GM12875 (cell line): ENCODE data around the gene SH3TC1.

ENCODE experiments used
- H3K4me3 ChIP-seq: one replicate; pipeline ENCODE4 v1.5.1; 2011; ENCODE audit warnings: low read depth, low read length, control low read depth
- TF ChIP-seq, protein P1 (sequence below): IDR thresholded peaks from 2 replicates; pipeline ENCODE4 v1.5.1; 2011; ENCODE audit warnings: low read depth, mild to moderate bottlenecking, control low read depth, inconsistent platforms, low read length, moderate library complexity, borderline replicate concordance; ENCODE audit not compliant: insufficient read depth

The SH3TC1 gene

DNA sequence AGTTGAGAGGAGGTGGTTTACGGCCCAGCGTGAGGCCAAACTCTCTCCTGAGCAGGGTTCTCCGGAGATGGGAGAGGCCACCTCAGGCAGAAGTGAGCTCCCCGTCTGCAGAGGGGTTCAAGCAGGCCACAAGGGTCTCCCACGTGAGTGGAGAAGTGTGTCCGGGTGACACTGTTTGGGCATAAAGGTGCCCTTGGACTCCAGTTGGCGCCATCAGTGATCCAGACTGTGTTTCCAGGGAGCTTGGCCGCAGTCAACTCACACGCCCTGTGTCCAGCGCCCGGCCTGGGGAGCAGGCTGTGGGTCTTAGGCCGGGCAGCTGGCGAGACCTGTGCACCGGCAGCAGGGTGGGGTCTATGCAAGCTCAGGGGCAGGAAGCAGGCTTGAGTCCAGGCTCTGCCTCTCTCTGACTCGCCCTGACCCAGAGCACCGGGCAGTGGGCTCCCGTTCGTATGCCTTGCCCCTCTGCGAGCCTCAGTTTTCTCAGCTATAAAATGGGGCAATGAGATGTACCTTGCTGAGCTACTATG, 45.9 kb downstream of the SH3TC1 start:
- no peak overlapping the region for H3K4me3 ChIP-seq
- TF ChIP-seq, protein P1, sequence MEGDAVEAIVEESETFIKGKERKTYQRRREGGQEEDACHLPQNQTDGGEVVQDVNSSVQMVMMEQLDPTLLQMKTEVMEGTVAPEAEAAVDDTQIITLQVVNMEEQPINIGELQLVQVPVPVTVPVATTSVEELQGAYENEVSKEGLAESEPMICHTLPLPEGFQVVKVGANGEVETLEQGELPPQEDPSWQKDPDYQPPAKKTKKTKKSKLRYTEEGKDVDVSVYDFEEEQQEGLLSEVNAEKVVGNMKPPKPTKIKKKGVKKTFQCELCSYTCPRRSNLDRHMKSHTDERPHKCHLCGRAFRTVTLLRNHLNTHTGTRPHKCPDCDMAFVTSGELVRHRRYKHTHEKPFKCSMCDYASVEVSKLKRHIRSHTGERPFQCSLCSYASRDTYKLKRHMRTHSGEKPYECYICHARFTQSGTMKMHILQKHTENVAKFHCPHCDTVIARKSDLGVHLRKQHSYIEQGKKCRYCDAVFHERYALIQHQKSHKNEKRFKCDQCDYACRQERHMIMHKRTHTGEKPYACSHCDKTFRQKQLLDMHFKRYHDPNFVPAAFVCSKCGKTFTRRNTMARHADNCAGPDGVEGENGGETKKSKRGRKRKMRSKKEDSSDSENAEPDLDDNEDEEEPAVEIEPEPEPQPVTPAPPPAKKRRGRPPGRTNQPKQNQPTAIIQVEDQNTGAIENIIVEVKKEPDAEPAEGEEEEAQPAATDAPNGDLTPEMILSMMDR = no peak

DNA sequence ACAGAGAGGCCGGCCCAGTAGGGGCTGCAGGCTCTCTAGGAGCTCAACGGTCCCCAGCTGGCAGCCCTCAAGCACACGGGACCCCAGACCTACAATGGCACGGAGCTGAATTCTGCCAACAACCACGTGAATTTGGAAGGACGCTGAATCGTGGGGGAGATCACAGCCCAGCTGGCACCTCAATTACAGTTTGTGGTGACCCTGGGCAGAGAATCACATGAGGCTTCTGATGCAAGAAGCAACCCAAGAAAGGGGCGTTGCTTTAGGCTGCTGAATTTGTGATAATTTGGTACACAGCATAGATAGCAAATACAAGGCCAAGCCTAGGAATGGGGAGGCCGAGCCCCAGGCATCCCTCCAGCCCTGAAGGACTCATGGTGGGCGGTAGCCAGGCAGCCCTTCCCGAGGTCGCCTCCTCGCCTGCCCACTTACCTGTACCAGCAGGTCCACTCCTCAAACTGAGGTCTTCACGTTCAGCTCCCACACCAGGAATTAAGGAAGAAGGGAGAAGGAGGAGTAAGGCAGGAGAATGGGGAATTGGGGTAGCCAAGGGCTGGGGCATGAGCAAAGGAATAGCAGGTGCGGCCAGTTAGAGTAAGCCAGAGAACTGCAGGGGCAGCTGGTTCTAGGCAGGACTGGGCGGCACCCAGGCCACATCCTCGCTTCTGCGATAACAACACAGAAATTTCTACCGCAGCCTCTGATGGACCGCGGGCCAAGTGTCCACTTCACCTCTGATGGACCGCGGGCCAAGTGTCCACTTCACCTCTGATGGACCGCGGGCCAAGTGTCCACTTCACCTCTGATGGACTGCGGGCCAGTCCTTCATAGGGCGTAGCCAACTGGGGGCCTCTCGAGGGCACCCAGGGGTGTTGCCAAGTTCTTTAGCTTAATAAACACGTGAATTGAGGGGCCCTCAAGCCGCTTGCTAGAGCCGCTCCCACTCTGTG, 47.1 kb downstream of the SH3TC1 start:
- TF ChIP-seq, protein P1 = no peak

DNA sequence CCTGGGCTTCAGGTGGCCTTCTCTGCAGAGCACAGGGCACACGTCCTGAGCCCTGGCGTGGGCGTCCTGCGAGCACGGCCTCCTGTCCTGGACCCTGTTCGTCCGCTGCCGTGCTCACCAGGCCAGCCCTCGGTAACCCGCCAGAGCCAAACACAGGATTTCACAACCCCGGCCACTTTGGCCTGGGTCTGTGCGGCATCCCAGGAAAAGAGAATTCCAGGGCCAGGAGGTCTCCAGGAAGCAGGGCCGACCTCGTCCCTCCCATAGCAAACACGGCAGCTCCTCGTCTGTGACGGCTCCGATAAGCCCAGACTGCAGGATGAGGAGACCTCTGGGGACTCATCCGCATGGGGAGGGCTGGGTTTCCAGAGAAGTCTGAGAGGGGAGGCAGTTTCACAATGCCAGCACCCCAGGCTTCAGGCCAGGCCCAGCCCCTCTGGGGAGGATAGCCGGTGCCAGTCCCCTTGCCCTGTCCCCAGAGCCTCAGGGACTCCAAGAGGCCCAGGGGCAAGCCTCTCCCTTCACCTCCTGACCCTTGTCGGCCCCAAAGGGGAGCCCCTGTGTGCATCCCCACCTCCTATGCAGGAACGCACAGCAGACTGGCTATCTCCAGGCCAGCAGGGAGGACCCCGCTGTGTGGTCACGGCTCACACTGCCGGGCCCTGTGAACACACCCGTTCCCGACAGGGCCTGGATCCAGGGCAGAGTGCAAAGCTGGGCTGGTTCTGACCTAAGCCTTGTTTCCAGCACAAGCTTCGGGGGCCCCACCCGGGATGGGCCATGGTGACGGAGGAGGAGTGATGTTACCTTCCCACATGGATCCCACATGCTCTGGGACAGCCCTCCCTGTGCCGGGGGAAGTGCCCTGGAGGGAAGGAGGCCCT, 48.2 kb downstream of the SH3TC1 start:
- TF ChIP-seq, protein P1 = no peak
- no peak overlapping the region for H3K4me3 ChIP-seq

More for the DNA sequence above, 47.1 kb downstream of the SH3TC1 start:
- no peak overlapping the region for H3K4me3 ChIP-seq

DNA sequence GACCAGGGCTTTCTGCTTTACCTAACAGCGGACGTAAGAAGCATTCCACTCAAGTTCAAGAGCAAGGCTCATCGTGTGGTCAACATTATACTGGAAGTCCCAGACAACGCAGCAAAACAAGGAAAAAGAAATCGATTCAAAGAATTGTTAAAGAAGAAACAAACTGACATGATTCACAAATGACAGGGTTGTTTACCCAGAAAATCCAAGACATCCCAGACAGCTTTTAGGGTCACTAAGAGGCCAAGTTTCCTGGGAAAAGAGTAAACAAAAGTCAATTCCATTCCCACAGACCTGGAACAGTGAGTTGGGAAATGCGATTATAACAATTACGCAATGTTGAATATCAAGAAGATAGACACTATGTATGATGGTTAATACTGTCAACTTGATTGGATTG, 49.0 kb downstream of the SH3TC1 start:
- H3K4me3 ChIP-seq = no peak overlapping the region
- TF ChIP-seq, protein P1 = no peak

DNA sequence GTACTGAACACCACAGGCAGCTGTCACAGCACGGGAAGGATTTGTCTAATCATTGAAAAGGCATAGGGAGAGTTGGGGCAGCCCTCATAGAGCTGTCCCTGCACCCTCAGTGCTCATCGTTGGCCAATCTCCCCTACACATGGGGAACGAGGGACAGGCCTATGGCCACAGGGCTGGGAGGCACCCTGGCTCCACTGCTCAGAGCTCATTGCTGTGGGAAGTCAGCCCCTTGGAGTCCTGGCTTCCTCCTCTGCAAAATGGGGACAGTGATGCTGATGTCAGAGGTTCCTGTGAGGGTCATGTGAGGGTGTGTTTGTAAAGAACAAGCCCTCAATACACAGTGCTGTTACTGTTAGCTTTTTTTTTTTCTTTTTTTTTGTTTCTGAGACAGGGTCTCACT, 51.1 kb downstream of the SH3TC1 start:
- H3K4me3 ChIP-seq = no peak overlapping the region
- TF ChIP-seq, protein P1 = no peak

DNA sequence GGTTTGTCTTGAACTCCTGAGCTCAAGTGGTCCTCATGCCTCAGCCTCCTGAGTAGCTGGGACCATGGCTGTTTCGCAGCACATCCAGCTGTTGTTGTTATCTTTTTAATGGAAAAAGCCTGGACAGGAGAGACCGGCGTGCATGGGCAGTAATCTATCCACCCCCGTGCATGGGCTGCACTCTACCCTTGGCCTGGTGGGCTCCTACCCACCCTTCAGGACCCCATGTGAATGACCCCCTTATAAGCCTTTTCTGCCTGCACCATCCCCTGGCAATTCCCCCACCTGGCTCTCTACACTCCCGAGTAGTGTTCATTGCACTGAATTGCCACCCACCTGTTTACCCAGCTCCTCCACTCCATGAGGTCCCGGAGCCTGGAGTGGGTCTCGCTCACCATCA, 51.5 kb downstream of the SH3TC1 start:
- no peak overlapping the region for H3K4me3 ChIP-seq
- TF ChIP-seq, protein P1 = no peak
